ENCODE data around the gene GLRX. TPM values are rescaled to one million over a fixed set of nuclear protein-coding genes. Genes with fewer than 3 reads are reported as not detected.

GLRX gene
- polyA plus RNA-seq, 1 of the 3 experiments (the other 2 are of a cell fraction), result 40.0 TPM

DNA sequence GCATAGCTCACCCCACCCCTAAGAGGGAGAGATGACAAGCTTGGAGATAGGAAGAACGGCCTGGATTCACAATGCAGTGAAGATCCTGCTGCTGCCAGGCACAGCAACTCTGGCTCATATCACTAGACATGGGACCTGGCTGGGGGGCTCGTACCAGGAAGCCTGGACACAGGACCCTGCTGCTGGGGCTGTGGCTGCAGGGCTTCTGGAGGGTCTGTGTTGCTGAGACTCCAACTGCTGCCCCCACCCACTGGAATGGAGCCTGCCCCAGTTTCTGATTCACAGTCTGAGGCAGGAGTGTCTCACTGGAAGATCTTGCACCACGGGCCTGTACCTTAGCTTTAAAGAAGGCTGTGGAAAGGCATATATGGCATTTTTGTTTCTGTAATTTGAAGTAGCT lies 31.0 kb upstream of the GLRX start:
- H3K4me1 ChIP-seq (ENCODE audit: control insufficient read depth in 1 of 2, insufficient read depth in 2 of 2, low read depth in 1 of 2, low read length in 1 of 2), result peaks cover 1 to 7% of the 10 kb centered on the region in 2 experiments; a peak in 1 of 4 replicates
- peaks cover 14% of the 10 kb centered on the region for H3F3A ChIP-seq (replicated peaks; ENCODE audit: insufficient read depth)
- no peaks in the 10 kb centered on the region for H3K36me3 ChIP-seq (replicated peaks in 1 of 2; ENCODE audit: control insufficient read depth in 1 of 2, insufficient read depth in 2 of 2, low read length in 1 of 2)
- H3K79me2 ChIP-seq (ENCODE audit: insufficient read depth), result no peaks in the 10 kb centered on the region
- H2AFZ ChIP-seq (ENCODE audit: low read depth), result no peak overlapping the region
- H3K9ac ChIP-seq, result no peak overlapping the region
- no peaks in the 10 kb centered on the region for H3K27me3 ChIP-seq (ENCODE audit: insufficient read depth)
- TF ChIP-seq NFIC (IDR thresholded peaks at IDR 0.05; ENCODE audit: borderline replicate concordance), result no peak
- no peak for TF ChIP-seq FOXM1 (IDR thresholded peaks at IDR 0.05; ENCODE audit: low read depth)
- no peak for TF ChIP-seq MEF2A (IDR thresholded peaks at IDR 0.05; ENCODE audit: borderline replicate concordance, low read depth)
- no peak for TF ChIP-seq ELF1 (IDR thresholded peaks at IDR 0.05)
- TF ChIP-seq CTCF (IDR thresholded peaks at IDR 0.05), result no peak
- TF ChIP-seq TCF12 (IDR thresholded peaks at IDR 0.05), result no peak
- TF ChIP-seq TAF1 (IDR thresholded peaks at IDR 0.05; ENCODE audit: borderline replicate concordance, low read depth, low read length), result no peak
- TF ChIP-seq USF2 (IDR thresholded peaks at IDR 0.05; ENCODE audit: borderline replicate concordance, low read depth, low read length), result no peak
- TF ChIP-seq NRF1 (IDR thresholded peaks at IDR 0.05; ENCODE audit: low read depth, low read length), result no peak
- H3K9me3 ChIP-seq, result no peaks in the 10 kb centered on the region
- no peak overlapping the region for H3K27ac ChIP-seq (ENCODE audit: low read depth in 2 of 2, low read length in 1 of 2)
- no peaks in the 10 kb centered on the region for H3K9me2 ChIP-seq
- H3K4me2 ChIP-seq, result no peak overlapping the region
- WGBS (ENCODE audit: low lambda C conversion rate), result 70% methylated on average over 3 of the region's 3 CpGs
- ChIA-PET CTCF (interaction anchor here (0.9 to 15.2 kb wide), 6 partner anchors 13 to 748 kb away, joined by 3 to 170 read pairs (median 4); no protein-coding TSS in a partner anchor), POLR2A (interaction anchor here (1.0 kb wide), 1 partner anchor 207 kb away, joined by 3 read pairs; the partner anchor contains the start of gene RFESD)
- no peak for DNase-seq
- no peaks in the 10 kb centered on the region for H4K20me1 ChIP-seq (ENCODE audit: insufficient read depth)
- no peak overlapping the region for H3K4me3 ChIP-seq (ENCODE audit: low read depth in 2 of 2, low read length in 1 of 2)

GRCh38 chr5:95852567-95852966 lies 30.0 kb upstream of the GLRX start:
- no peaks in the 10 kb centered on the region for H3K9me2 ChIP-seq
- H3K27me3 ChIP-seq (ENCODE audit: insufficient read depth), result no peaks in the 10 kb centered on the region
- CTCF ChIA-PET, result interaction anchor here (0.7 to 15.2 kb wide), 7 partner anchors 9 to 749 kb away, joined by 3 to 170 read pairs (median 4); partner anchors contain the start of gene ELL2
- 0 out of 4 replicates have a peak, but pooled peaks cover 0 to 7% of the 10 kb centered on the region in 2 experiments for H3K4me1 ChIP-seq (ENCODE audit: control insufficient read depth in 1 of 2, insufficient read depth in 2 of 2, low read depth in 1 of 2, low read length in 1 of 2)
- H3K9me3 ChIP-seq, result no peaks in the 10 kb centered on the region
- H3K27ac ChIP-seq (ENCODE audit: low read depth in 2 of 2, low read length in 1 of 2), result no peak overlapping the region
- H3K4me2 ChIP-seq, result no peak overlapping the region
- no peak overlapping the region for H3K9ac ChIP-seq
- 90% methylated on average over 5 of the region's 5 CpGs for WGBS (ENCODE audit: low lambda C conversion rate)
- H3K4me3 ChIP-seq (ENCODE audit: low read depth in 2 of 2, low read length in 1 of 2), result no peak overlapping the region
- no peaks in the 10 kb centered on the region for H3K36me3 ChIP-seq (replicated peaks in 1 of 2; ENCODE audit: control insufficient read depth in 1 of 2, insufficient read depth in 2 of 2, low read length in 1 of 2)
- no peaks in the 10 kb centered on the region for H4K20me1 ChIP-seq (ENCODE audit: insufficient read depth)
- H2AFZ ChIP-seq (ENCODE audit: low read depth), result no peak overlapping the region
- H3K79me2 ChIP-seq (ENCODE audit: insufficient read depth), result no peaks in the 10 kb centered on the region
- POLR2A ChIA-PET, result interaction anchor here (1.0 kb wide), 1 partner anchor 206 kb away, joined by 3 read pairs; the partner anchor contains the start of gene RFESD
- no peak for DNase-seq
- TF ChIP-seq USF2 (IDR thresholded peaks at IDR 0.05; ENCODE audit: borderline replicate concordance, low read depth, low read length) (no peak), GATA2 (CRISPR knock-in tag; IDR thresholded peaks at IDR 0.05) (no peak), EP300 (IDR thresholded peaks at IDR 0.05; ENCODE audit: borderline replicate concordance in 1 of 2, low read depth in 1 of 2, low read length in 1 of 2) (no peak), NRF1 (IDR thresholded peaks at IDR 0.05; ENCODE audit: low read depth, low read length) (no peak), MEF2A (IDR thresholded peaks at IDR 0.05; ENCODE audit: borderline replicate concordance, low read depth) (no peak), MXI1 (IDR thresholded peaks at IDR 0.05; ENCODE audit: low read depth, low read length) (no peak), EZH2phosphoT487 (IDR thresholded peaks at IDR 0.05; ENCODE audit: borderline replicate concordance, low read depth) (no peak), RAD21 (IDR thresholded peaks at IDR 0.05; ENCODE audit: low read length) (no peak), POLR2AphosphoS5 (IDR thresholded peaks at IDR 0.05; ENCODE audit: low read depth, low read length) (no peak), JUND (IDR thresholded peaks at IDR 0.05) (no peak), RFX5 (IDR thresholded peaks at IDR 0.05; ENCODE audit: low read length) (no peak), RCOR1 (IDR thresholded peaks at IDR 0.05; ENCODE audit: low read length) (no peak), CTCF (IDR thresholded peaks at IDR 0.05) (no peak), FOXM1 (IDR thresholded peaks at IDR 0.05; ENCODE audit: low read depth) (no peak)
- TF ChIP-seq, protein P1, sequence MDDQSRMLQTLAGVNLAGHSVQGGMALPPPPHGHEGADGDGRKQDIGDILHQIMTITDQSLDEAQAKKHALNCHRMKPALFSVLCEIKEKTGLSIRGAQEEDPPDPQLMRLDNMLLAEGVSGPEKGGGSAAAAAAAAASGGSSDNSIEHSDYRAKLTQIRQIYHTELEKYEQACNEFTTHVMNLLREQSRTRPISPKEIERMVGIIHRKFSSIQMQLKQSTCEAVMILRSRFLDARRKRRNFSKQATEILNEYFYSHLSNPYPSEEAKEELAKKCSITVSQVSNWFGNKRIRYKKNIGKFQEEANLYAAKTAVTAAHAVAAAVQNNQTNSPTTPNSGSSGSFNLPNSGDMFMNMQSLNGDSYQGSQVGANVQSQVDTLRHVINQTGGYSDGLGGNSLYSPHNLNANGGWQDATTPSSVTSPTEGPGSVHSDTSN (IDR thresholded peaks at IDR 0.05), result no peak
- TF ChIP-seq, protein P2, sequence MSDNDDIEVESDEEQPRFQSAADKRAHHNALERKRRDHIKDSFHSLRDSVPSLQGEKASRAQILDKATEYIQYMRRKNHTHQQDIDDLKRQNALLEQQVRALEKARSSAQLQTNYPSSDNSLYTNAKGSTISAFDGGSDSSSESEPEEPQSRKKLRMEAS (IDR thresholded peaks at IDR 0.05; ENCODE audit: low read depth), result no peak
- peaks cover 4% of the 10 kb centered on the region for H3F3A ChIP-seq (replicated peaks; ENCODE audit: insufficient read depth)

Measured in SK-N-SH (cell line).